ENCODE results near the gene PAFAH2.

- no peak for TF ChIP-seq REST (tag by site-specific recombination; IDR thresholded peaks at IDR 0.05)
- TF ChIP-seq ZBTB11 (tag by site-specific recombination; conservative IDR thresholded peaks at IDR 0.05; ENCODE audit: low read depth) = no peak
- no peak for TF ChIP-seq GLIS2 (tag by site-specific recombination; IDR thresholded peaks at IDR 0.05)
- no peak for TF ChIP-seq ZNF114 (tag by site-specific recombination; IDR thresholded peaks at IDR 0.05)
- TF ChIP-seq CTCF (tag by site-specific recombination; IDR thresholded peaks at IDR 0.05) = no peak
- no peak for TF ChIP-seq ZNF76 (tag by site-specific recombination; IDR thresholded peaks at IDR 0.05; ENCODE audit: borderline replicate concordance, low read depth)
- TF ChIP-seq HOXA7 (CRISPR knock-in tag; IDR thresholded peaks at IDR 0.05; ENCODE audit: borderline replicate concordance) = no peak
- no peak for TF ChIP-seq ZNF302 (tag by site-specific recombination; IDR thresholded peaks at IDR 0.05; ENCODE audit: low read depth)
- 0 out of 2 replicates have a peak, but pooled peaks have one; percentile 16 for TF ChIP-seq PRDM10 (tag by site-specific recombination; IDR thresholded peaks at IDR 0.05)
- no peak for TF ChIP-seq ZBTB48 (tag by site-specific recombination; IDR thresholded peaks at IDR 0.05)
- no peak for TF ChIP-seq PRDM6 (tag by site-specific recombination; IDR thresholded peaks at IDR 0.05)
- no peak for TF ChIP-seq ZNF610 (tag by site-specific recombination; IDR thresholded peaks at IDR 0.05; ENCODE audit: borderline replicate concordance)
- TF ChIP-seq SALL2 (tag by site-specific recombination; IDR thresholded peaks at IDR 0.05; ENCODE audit: borderline replicate concordance) = no peak
- no peak for TF ChIP-seq YY1 (tag by site-specific recombination; IDR thresholded peaks at IDR 0.05)
Observed at GRCh38 chr1:25911162-25911561, 86.7 kb downstream of the PAFAH2 start.
